RWPE2 (cell line): Measurements from ENCODE around the gene LINGO4.
A peak's percentile ranks its signal among the peaks of the same experiment; 100 is the strongest.

Experiments
- ATAC-seq: fragments of 200-7000 bp; cut with Tn5 transposase; 3 replicates; pipeline ENCODE4 v1.9.1; 2021; ENCODE audit warnings: low read depth
- DNase-seq: peaks from one replicate; pipeline ENCODE4 v3.0.0-alpha.2; 2020; ENCODE audit warnings: low spot score
- H3K27ac ChIP-seq: fragments of 450-650 bp; 2 replicates; pipeline ENCODE4 v1.5.1; 2017; ENCODE audit warnings: mild to moderate bottlenecking; ENCODE audit not compliant: poor library complexity, severe bottlenecking
- H3K27me3 ChIP-seq: fragments of 250-450 bp; sonication (Bioruptor Pico); 2 replicates; pipeline ENCODE4 v1.5.1; 2021; ENCODE audit warnings: mild to moderate bottlenecking, moderate library complexity; ENCODE audit not compliant: insufficient read depth, poor library complexity, severe bottlenecking
- H3K36me3 ChIP-seq: fragments of 250-450 bp; sonication (Bioruptor Pico); 2 replicates; pipeline ENCODE4 v1.5.1; 2020; ENCODE audit warnings: low read depth, mild to moderate bottlenecking, moderate library complexity
- H3K4me1 ChIP-seq: fragments of 250-450 bp; sonication (Bioruptor Pico); 2 replicates; pipeline ENCODE4 v1.5.1; 2021; ENCODE audit warnings: mild to moderate bottlenecking, moderate library complexity; ENCODE audit not compliant: insufficient read depth, poor library complexity, severe bottlenecking
- H3K4me3 ChIP-seq: fragments of 250-450 bp; sonication (Bioruptor Pico); 2 replicates; pipeline ENCODE4 v1.5.1; 2021; ENCODE audit warnings: mild to moderate bottlenecking, moderate library complexity; ENCODE audit not compliant: severe bottlenecking
- H3K9me3 ChIP-seq: fragments of 250-450 bp; sonication (Bioruptor Pico); 2 replicates; pipeline ENCODE4 v1.5.1; 2021; ENCODE audit warnings: mild to moderate bottlenecking, moderate library complexity; ENCODE audit not compliant: severe bottlenecking
- CTCF ChIP-seq: fragments of 450-650 bp; IDR thresholded peaks from one replicate; pipeline ENCODE4 v1.5.1; 2017; ENCODE audit warnings: mild to moderate bottlenecking, moderate library complexity; ENCODE audit not compliant: poor library complexity, severe bottlenecking

The LINGO4 gene

GRCh38 chr1:151833172-151833900 lies 28.1 kb upstream of the LINGO4 start:
- DNase-seq (no peak), ATAC-seq (no peak)
- H3K27ac ChIP-seq = no peak overlapping the region
- H3K36me3 ChIP-seq = no peaks in the 10 kb centered on the region
- no peak overlapping the region for H3K4me3 ChIP-seq
- H3K4me1 ChIP-seq = peaks cover 43% of the 10 kb centered on the region
- no peak for TF ChIP-seq CTCF
- no peaks in the 10 kb centered on the region for H3K27me3 ChIP-seq
- no peaks in the 10 kb centered on the region for H3K9me3 ChIP-seq

- DNase-seq = peak; percentile 78
- no peaks in the 10 kb centered on the region for H3K36me3 ChIP-seq
These were observed 27.2 kb upstream of the LINGO4 start for GRCh38 chr1:151832318-151832980.

GRCh38 chr1:151831605-151832004 lies 26.4 kb upstream of the LINGO4 start, which contains the start of gene RORC:
Gene RORC (minus strand): TSS chr1:151831802. CDS start chr1:151831764, 38 bp downstream.
- DNase-seq = no peak
- peak within 1 kb of the TSS; percentile 20 for H3K4me3 ChIP-seq

More at GRCh38 chr1:151832318-151832980, 27.2 kb upstream of the LINGO4 start:
- Histone ChIP-seq H3K27me3 (no peaks in the 10 kb centered on the region), H3K4me1 (peaks cover 40% of the 10 kb centered on the region), H3K4me3 (no peak overlapping the region), H3K9me3 (no peaks in the 10 kb centered on the region), H3K27ac (no peak overlapping the region)
- TF ChIP-seq CTCF = no peak
- 0 out of 3 replicates have a peak, but pooled peaks have one; percentile 6 for ATAC-seq

GRCh38 chr1:151831256-151831591 lies 26.0 kb upstream of the LINGO4 start:
- Histone ChIP-seq H3K36me3 (no peaks in the 10 kb centered on the region), H3K4me3 (peak overlapping the region; percentile 20), H3K27ac (no peak overlapping the region), H3K27me3 (no peaks in the 10 kb centered on the region), H3K9me3 (no peaks in the 10 kb centered on the region), H3K4me1 (peaks cover 29% of the 10 kb centered on the region)
- DNase-seq (no peak), ATAC-seq (no peak)
- TF ChIP-seq CTCF = no peak

More at GRCh38 chr1:151831605-151832004, 26.4 kb upstream of the LINGO4 start, which contains the start of gene RORC:
- Histone ChIP-seq H3K36me3 (no peaks in the 10 kb centered on the region), H3K4me1 (peaks cover 31% of the 10 kb centered on the region), H3K27me3 (no peaks in the 10 kb centered on the region), H3K27ac (no peak within 1 kb of the TSS), H3K9me3 (no peaks in the 10 kb centered on the region)
- ATAC-seq = no peak
- TF ChIP-seq CTCF = no peak
